Pancreas (tissue), 10 donors: ENCODE results near the gene KSR2. TPM values are rescaled to one million over a fixed set of nuclear protein-coding genes. Genes with fewer than 3 reads are reported as not detected.

Experiments used
- ATAC-seq, 4 donors: fragments of 200-7000 bp; cut with Tn5 transposase; one replicate each; pipeline versions ENCODE4 v1.8.0 to v1.9.1; 2020; ENCODE audit warnings: mild to moderate bottlenecking in 4 of 4, moderate library complexity in 4 of 4
- DNase-seq, 6 donors: peaks; one replicate each; pipeline ENCODE4 v3.0.0-alpha.2; 2020
- FAIRE-seq: peaks from 2 replicates; lab custom pipeline; 2012; peaks lifted over from hg19 to GRCh38; lab: Jason Lieb, UNC
- H3K27ac ChIP-seq, 4 donors: fragments of 200-600 bp; sonication (generic); 1 replicate in 3 of 4; 2 replicates in 1 of 4; pipeline versions ENCODE4 v1.5.0 to v1.8.0; 2020
- H3K27me3 ChIP-seq, 4 donors: fragments of 200-600 bp; one replicate each; pipeline ENCODE4 v1.8.0; 2021
- H3K36me3 ChIP-seq, 3 donors: fragments of 200-600 bp; sonication (generic) in 1 of 3; one replicate each; pipeline versions ENCODE4 v1.5.0 to v1.8.0; 2020 to 2021
- H3K4me1 ChIP-seq, 3 donors: fragments of 200-600 bp; one replicate each; pipeline ENCODE4 v1.8.0; 2021
- H3K4me3 ChIP-seq, 4 donors: fragments of 200-600 bp; sonication (generic) in 2 of 4; one replicate each; pipeline versions ENCODE4 v1.5.0 to v1.8.0; 2020 to 2021
- H3K9me3 ChIP-seq, 4 donors: fragments of 200-600 bp; one replicate each; pipeline ENCODE4 v1.8.0; 2021
- CTCF ChIP-seq, 4 donors: fragments of 200-600 bp; sonication (generic) in 3 of 4; IDR thresholded peaks; one replicate each; pipeline versions ENCODE4 v1.5.0 to v1.8.0; 2021; ENCODE audit warnings: antibody characterized with exemption in 4 of 4
- WGBS, 2 donors: extraction: QIAGEN DNeasy Blood & Tissue Kit; methylation state at CpG; one replicate each; pipeline ENCODE4 v1.1.7; 2013; 5-methylcytosine and 5-hydroxymethylcytosine counted together
- intact Hi-C, 3 donors: fragments of 100-400 bp; cut with DNase I; formaldehyde crosslinking; loops; one replicate each; pipeline versions ENCODE4 v1.11.1 to v1.14.2; 2022
- polyA plus RNA-seq, 2 donors: library from polyadenylated mRNA; stranded (reverse); fragments of 200-250 nt; gene quantifications; one replicate each; pipeline ENCODE4 v1.2.3, GENCODE V29; 2013
- total RNA-seq, 6 donors: library from RNA; stranded (reverse); fragmentation: NEBNext Ultra II Directional in 4 of 6; extraction: Animal tissue kit (Norgen Biotek cat#: 25700) in 4 of 6; gene quantifications; one replicate each; pipeline versions ENCODE4 v1.2.1 to v1.2.4, GENCODE V29; 2021 to 2023
- donor health status: healthy with polysubstance abuse.
- donor health status: DM: no; HTN: no; CAD: no; lungs with moderate emphysema.
- donor health status: DM: no; HTN: no; CAD: no.
- donor health status: control.
- donor health status: control.
- donor health status: Bipolar disorder and iron deficiency.
- donor health status: DM: yes; HTN: yes; CAD: no.
- donor health status: DM: no; HTN: no; CAD: no.
- donor health status: DM: no; HTN: no; CAD: no.
- donor health status: DM: yes; HTN: yes; CAD: no.

KSR2 gene
- total and polyA plus RNA-seq, 8 donors: 0.68 to 1.8 (median 1.3) TPM

GRCh38 chr12:117686911-117687377 lies 281.8 kb downstream of the KSR2 start:
- WGBS, 2 donors: 28 to 33% methylated on average over 8 of the region's 8 CpGs
- intact Hi-C loops: no loop called here
- DNase-seq: peak; percentile 4 to 60 (median 24)
- Histone ChIP-seq H3K27ac (peak overlapping the region in 3 of 4 donors; percentile 60 to 86 (median 81)), H3K36me3 (no peaks in the 10 kb centered on the region), H3K4me3 (peak overlapping the region in 1 of 4 donors; percentile 1), H3K9me3 (no peaks in the 10 kb centered on the region), H3K4me1 (no peaks in the 10 kb centered on the region), H3K27me3 (no peaks in the 10 kb centered on the region)
- ATAC-seq: peak; percentile 39 to 71 (median 54)
- no peak for TF ChIP-seq CTCF (IDR thresholded peaks at IDR 0.05)
- no peak for FAIRE-seq

- no peak for TF ChIP-seq CTCF (IDR thresholded peaks at IDR 0.05)
- Histone ChIP-seq H3K27ac (peak overlapping the region in 3 of 4 donors; percentile 60 to 86 (median 81)), H3K4me1 (no peaks in the 10 kb centered on the region), H3K9me3 (no peaks in the 10 kb centered on the region), H3K36me3 (no peaks in the 10 kb centered on the region), H3K27me3 (no peaks in the 10 kb centered on the region), H3K4me3 (peak overlapping the region in 1 of 4 donors; percentile 1)
- 72 to 94% methylated on average over 1 of the region's 1 CpG for WGBS, 2 donors
- intact Hi-C loops: no loop called here
- no peak for FAIRE-seq
- no peak for DNase-seq
- no peak for ATAC-seq
Measured at GRCh38 chr12:117686210-117686609, 282.6 kb downstream of the KSR2 start.

- peak; percentile 59 to 71 (median 66) for DNase-seq
- Histone ChIP-seq H3K4me1 (no peaks in the 10 kb centered on the region), H3K9me3 (no peaks in the 10 kb centered on the region), H3K4me3 (no peak overlapping the region), H3K27ac (peak overlapping the region; percentile 46 to 86 (median 71)), H3K27me3 (no peaks in the 10 kb centered on the region), H3K36me3 (no peaks in the 10 kb centered on the region)
- WGBS, 2 donors: 43 to 44% methylated on average over 13 of the region's 13 CpGs
- intact Hi-C loops: no loop called here
- no peak for TF ChIP-seq CTCF (IDR thresholded peaks at IDR 0.05)
- peak; percentile 79 to 91 (median 90) for ATAC-seq
- no peak for FAIRE-seq
Measured at GRCh38 chr12:117685110-117685926, 283.5 kb downstream of the KSR2 start.

GRCh38 chr12:117684471-117684870 lies 284.3 kb downstream of the KSR2 start:
- 77 to 81% methylated on average over 6 of the region's 6 CpGs for WGBS, 2 donors
- no peaks in the 10 kb centered on the region for H3K4me1 ChIP-seq
- TF ChIP-seq CTCF (IDR thresholded peaks at IDR 0.05): no peak
- H3K9me3 ChIP-seq: no peaks in the 10 kb centered on the region
- peak overlapping the region; percentile 46 to 86 (median 71) for H3K27ac ChIP-seq
- H3K27me3 ChIP-seq: no peaks in the 10 kb centered on the region
- FAIRE-seq (no peak), ATAC-seq (peak in 1 of 4 donors; percentile 10), DNase-seq (no peak)
- intact Hi-C loops: no loop called here
- no peaks in the 10 kb centered on the region for H3K36me3 ChIP-seq
- no peak overlapping the region for H3K4me3 ChIP-seq

- Histone ChIP-seq H3K4me3 (no peak overlapping the region), H3K27ac (peak overlapping the region in 2 of 4 donors; percentile 1 to 10), H3K36me3 (no peaks in the 10 kb centered on the region), H3K9me3 (no peaks in the 10 kb centered on the region), H3K4me1 (no peaks in the 10 kb centered on the region), H3K27me3 (no peaks in the 10 kb centered on the region)
- DNase-seq (no peak), ATAC-seq (peak in 2 of 4 donors; percentile 22 to 43), FAIRE-seq (no peak)
- whole genome bisulfite sequencing, 2 donors: 52 to 63% methylated on average over 3 of the region's 3 CpGs
- intact Hi-C loops: no loop called here
- no peak for TF ChIP-seq CTCF (IDR thresholded peaks at IDR 0.05)
Measured at GRCh38 chr12:117680312-117680711, 288.5 kb downstream of the KSR2 start.
